GM21390 (cell line): ENCODE results near the gene UCHL5.

Source experiments
- ATAC-seq: cut with Tn5 transposase; IDR thresholded peaks from one replicate; pipeline ENCODE4 v1.9.1; 2021; ENCODE audit not compliant: unreplicated experiment

UCHL5 gene

GRCh38 chr1:192968323-192968722 lies 90.8 kb downstream of the UCHL5 start:
- ATAC-seq = no peak

- no peak for ATAC-seq
These were observed 91.3 kb downstream of the UCHL5 start for GRCh38 chr1:192967901-192968300.

GRCh38 chr1:192967211-192967877 lies 91.8 kb downstream of the UCHL5 start:
- no peak for ATAC-seq

GRCh38 chr1:192966073-192966472 lies 93.1 kb downstream of the UCHL5 start:
- no peak for ATAC-seq

- no peak for ATAC-seq
These were observed 96.3 kb downstream of the UCHL5 start for GRCh38 chr1:192962901-192963300.
